Esophagus squamous epithelium (tissue), 4 donors: ENCODE data around the gene NLN.
"Not testable (repeated sequence)": the region's sequence is repeated elsewhere in the genome, so short reads cannot be mapped to it uniquely, and the experiment has no call there.

Experiments
- CTCF ChIP-seq, 6 experiments: fragments of 450-650 bp in 4 of 6; fragments of 200-600 bp in 2 of 6; sonication (generic) in 2 of 6; IDR thresholded peaks; one replicate each; pipeline ENCODE4 v1.5.1; 2016 to 2019; ENCODE audit warnings: antibody characterized with exemption in 6 of 6, mild to moderate bottlenecking in 4 of 6, moderate library complexity in 4 of 6
- POLR2A ChIP-seq, 4 donors: fragments of 450-650 bp; IDR thresholded peaks; one replicate each; pipeline ENCODE4 v1.6.1; 2017; ENCODE audit warnings: antibody characterized with exemption in 4 of 4, mild to moderate bottlenecking in 4 of 4, moderate library complexity in 3 of 4

GRCh38 chr5:65849918-65850317 lies 127.9 kb downstream of the NLN start:
- not testable (repeated sequence) for TF ChIP-seq CTCF, POLR2A (IDR thresholded peaks at IDR 0.05)
